Measurements from ENCODE around the gene IL16. TPM values are rescaled to one million over a fixed set of nuclear protein-coding genes. Genes with fewer than 3 reads are reported as not detected.

The IL16 gene
- total RNA-seq, 3 donors from 2014 or later (not counting 1 experiment from before 2014, with no cell fraction given) = 98.1 to 153 (median 114) TPM

- Histone ChIP-seq H3K9me3 (ENCODE audit: control insufficient read depth, insufficient read depth, low read length) (no peaks in the 10 kb centered on the region), H3K27me3 (ENCODE audit: control insufficient read depth, insufficient read depth, low read length) (no peaks in the 10 kb centered on the region), H3K36me3 (ENCODE audit: control insufficient read depth, insufficient read depth, low read length) (no peaks in the 10 kb centered on the region), H3K4me3 (ENCODE audit: low read length) (no peak overlapping the region), H3K27ac (ENCODE audit: low read length) (no peak overlapping the region), H3K4me1 (ENCODE audit: control insufficient read depth, insufficient read depth, low read length) (peaks cover 9% of the 10 kb centered on the region)
- WGBS (ENCODE audit: insufficient coverage) = 20% methylated on average over 13 of the region's 13 CpGs
- Mint-ChIP-seq H3K27me3 (ENCODE audit: low read depth in 2 of 2) (peaks cover 21 to 36% of the 10 kb centered on the region in 2 donors), H3K9me3 (no peaks in the 10 kb centered on the region), H3K36me3 (no peaks in the 10 kb centered on the region), H3K4me3 (no peak overlapping the region), H3K27ac (no peak overlapping the region), H3K4me1 (peaks cover 8 to 9% of the 10 kb centered on the region in 2 donors)
- ATAC-seq = no peak
- no peak for DNase-seq
- intact Hi-C loops (cut with micrococcal nuclease) = no loop called here
- TF ChIP-seq CTCF (IDR thresholded peaks at IDR 0.05) = no peak
Observed at GRCh38 chr15:81182756-81183438, 13.8 kb upstream of the IL16 start.

- no peaks in the 10 kb centered on the region for H3K9me3 ChIP-seq (ENCODE audit: control insufficient read depth, insufficient read depth, low read length)
- H3K4me1 Mint-ChIP-seq = peaks cover 8 to 9% of the 10 kb centered on the region in 2 donors
- intact Hi-C loops (cut with micrococcal nuclease) = no loop called here
- no peaks in the 10 kb centered on the region for H3K9me3 Mint-ChIP-seq
- no peak overlapping the region for H3K4me3 ChIP-seq (ENCODE audit: low read length)
- no peaks in the 10 kb centered on the region for H3K36me3 ChIP-seq (ENCODE audit: control insufficient read depth, insufficient read depth, low read length)
- no peaks in the 10 kb centered on the region for H3K27me3 ChIP-seq (ENCODE audit: control insufficient read depth, insufficient read depth, low read length)
- H3K27ac Mint-ChIP-seq = no peak overlapping the region
- DNase-seq = no peak
- no peaks in the 10 kb centered on the region for H3K36me3 Mint-ChIP-seq
- no peak overlapping the region for H3K4me3 Mint-ChIP-seq
- H3K4me1 ChIP-seq (ENCODE audit: control insufficient read depth, insufficient read depth, low read length) = peaks cover 9% of the 10 kb centered on the region
- H3K27ac ChIP-seq (ENCODE audit: low read length) = no peak overlapping the region
- ATAC-seq = no peak
- WGBS (ENCODE audit: insufficient coverage) = 60% methylated on average over 4 of the region's 4 CpGs
- H3K27me3 Mint-ChIP-seq (ENCODE audit: low read depth in 2 of 2) = peaks cover 21 to 36% of the 10 kb centered on the region in 2 donors
- TF ChIP-seq CTCF (IDR thresholded peaks at IDR 0.05) = no peak
Observed at GRCh38 chr15:81183439-81183775, 13.3 kb upstream of the IL16 start.

- no peak for TF ChIP-seq CTCF (IDR thresholded peaks at IDR 0.05)
- Histone ChIP-seq H3K4me3 (ENCODE audit: low read length) (no peak overlapping the region), H3K9me3 (ENCODE audit: control insufficient read depth, insufficient read depth, low read length) (no peaks in the 10 kb centered on the region), H3K4me1 (ENCODE audit: control insufficient read depth, insufficient read depth, low read length) (peaks cover 9% of the 10 kb centered on the region), H3K27me3 (ENCODE audit: control insufficient read depth, insufficient read depth, low read length) (no peaks in the 10 kb centered on the region), H3K27ac (ENCODE audit: low read length) (no peak overlapping the region), H3K36me3 (ENCODE audit: control insufficient read depth, insufficient read depth, low read length) (no peaks in the 10 kb centered on the region)
- WGBS (ENCODE audit: insufficient coverage) = 16% methylated on average over 5 of the region's 5 CpGs
- no peak overlapping the region for H3K27ac Mint-ChIP-seq
- intact Hi-C loops (cut with micrococcal nuclease) = no loop called here
- H3K9me3 Mint-ChIP-seq = no peaks in the 10 kb centered on the region
- H3K4me3 Mint-ChIP-seq = no peak overlapping the region
- H3K36me3 Mint-ChIP-seq = no peaks in the 10 kb centered on the region
- H3K27me3 Mint-ChIP-seq (ENCODE audit: low read depth in 2 of 2) = peaks cover 21 to 36% of the 10 kb centered on the region in 2 donors
- DNase-seq (no peak), ATAC-seq (no peak)
- H3K4me1 Mint-ChIP-seq = peaks cover 8 to 9% of the 10 kb centered on the region in 2 donors
Observed at GRCh38 chr15:81184188-81184587, 12.5 kb upstream of the IL16 start.

Measured in natural killer cell (primary cell).